ENCODE data around the gene CTNNA3. TPM values are rescaled to one million over a fixed set of nuclear protein-coding genes. Genes with fewer than 3 reads are reported as not detected.

Gene CTNNA3
- total and polyA plus RNA-seq, 10 donors, result 0.03 to 2.4 (median 0.76) TPM; not detected in 1

DNA sequence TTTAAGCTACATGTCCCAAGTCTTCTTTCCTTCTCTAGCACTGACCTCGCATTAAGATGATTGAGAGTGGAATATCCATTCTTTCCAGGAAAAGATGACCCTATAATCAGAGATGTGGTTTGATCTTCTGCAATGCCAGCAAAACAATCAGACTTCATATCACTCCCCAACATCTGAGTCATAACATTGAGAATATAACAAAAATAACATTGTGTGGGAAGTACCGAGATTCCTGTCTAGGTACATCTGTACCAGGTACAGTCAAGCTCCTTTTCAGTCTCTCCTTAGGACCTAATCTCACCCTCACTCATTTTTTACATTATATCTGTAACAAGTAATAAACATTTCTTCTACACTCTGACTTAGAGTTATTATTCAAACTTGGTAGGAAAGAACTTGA lies 568.6 kb downstream of the CTNNA3 start:
- intact Hi-C loops (cut with DNase I; ENCODE audit: low total_unique reads), result no loop called here
- Histone ChIP-seq H3K36me3 (no peaks in the 10 kb centered on the region), H3K4me1 (no peaks in the 10 kb centered on the region), H3K27ac (no peak overlapping the region), H3K27me3 (replicated peaks in 1 of 7) (no peaks in the 10 kb centered on the region), H3K9me3 (no peaks in the 10 kb centered on the region), H3K4me3 (no peak overlapping the region)
- TF ChIP-seq, protein P1, sequence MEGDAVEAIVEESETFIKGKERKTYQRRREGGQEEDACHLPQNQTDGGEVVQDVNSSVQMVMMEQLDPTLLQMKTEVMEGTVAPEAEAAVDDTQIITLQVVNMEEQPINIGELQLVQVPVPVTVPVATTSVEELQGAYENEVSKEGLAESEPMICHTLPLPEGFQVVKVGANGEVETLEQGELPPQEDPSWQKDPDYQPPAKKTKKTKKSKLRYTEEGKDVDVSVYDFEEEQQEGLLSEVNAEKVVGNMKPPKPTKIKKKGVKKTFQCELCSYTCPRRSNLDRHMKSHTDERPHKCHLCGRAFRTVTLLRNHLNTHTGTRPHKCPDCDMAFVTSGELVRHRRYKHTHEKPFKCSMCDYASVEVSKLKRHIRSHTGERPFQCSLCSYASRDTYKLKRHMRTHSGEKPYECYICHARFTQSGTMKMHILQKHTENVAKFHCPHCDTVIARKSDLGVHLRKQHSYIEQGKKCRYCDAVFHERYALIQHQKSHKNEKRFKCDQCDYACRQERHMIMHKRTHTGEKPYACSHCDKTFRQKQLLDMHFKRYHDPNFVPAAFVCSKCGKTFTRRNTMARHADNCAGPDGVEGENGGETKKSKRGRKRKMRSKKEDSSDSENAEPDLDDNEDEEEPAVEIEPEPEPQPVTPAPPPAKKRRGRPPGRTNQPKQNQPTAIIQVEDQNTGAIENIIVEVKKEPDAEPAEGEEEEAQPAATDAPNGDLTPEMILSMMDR (IDR thresholded peaks at IDR 0.05 in 8 of 11, conservative IDR thresholded peaks at IDR 0.05 in 3 of 11), result no peak
- TF ChIP-seq POLR2AphosphoS5 (IDR thresholded peaks at IDR 0.05) (no peak), POLR2A (IDR thresholded peaks at IDR 0.05) (no peak)
- 74 to 92% (median 83%) methylated on average over 2 of the region's 2 CpGs for WGBS, 5 donors
- DNase-seq, result no peak

DNA sequence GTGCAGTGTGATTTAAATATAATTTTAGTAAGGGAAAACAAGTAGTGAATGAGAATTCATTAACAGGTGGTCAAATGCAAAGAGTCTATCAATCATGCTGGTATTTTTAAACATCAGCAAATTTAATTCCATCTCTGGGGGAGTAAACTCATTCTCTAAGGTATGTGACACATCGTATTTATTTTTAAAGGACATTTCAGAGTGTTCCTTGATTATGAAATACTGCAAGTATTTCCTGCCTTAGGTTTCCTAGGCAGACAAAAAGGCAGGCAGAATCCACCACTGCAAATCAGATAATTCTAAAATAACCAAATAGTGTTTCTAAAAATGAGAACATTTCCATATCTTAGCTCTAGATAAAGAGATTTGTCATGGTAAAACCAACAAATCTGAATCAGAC lies 576.3 kb downstream of the CTNNA3 start:
- no peak for DNase-seq
- Histone ChIP-seq H3K36me3 (no peaks in the 10 kb centered on the region), H3K9me3 (no peaks in the 10 kb centered on the region), H3K27ac (no peak overlapping the region), H3K27me3 (replicated peaks in 1 of 7) (no peaks in the 10 kb centered on the region), H3K4me3 (no peak overlapping the region), H3K4me1 (no peaks in the 10 kb centered on the region)
- 47 to 63% (median 52%) methylated on average over 1 of the region's 1 CpG for WGBS, 5 donors
- TF ChIP-seq, protein P1 (IDR thresholded peaks at IDR 0.05 in 8 of 11, conservative IDR thresholded peaks at IDR 0.05 in 3 of 11), result no peak
- TF ChIP-seq POLR2A (IDR thresholded peaks at IDR 0.05), result no peak
- no peak for TF ChIP-seq POLR2AphosphoS5 (IDR thresholded peaks at IDR 0.05)
- intact Hi-C loops (cut with DNase I; ENCODE audit: low total_unique reads), result no loop called here

DNA sequence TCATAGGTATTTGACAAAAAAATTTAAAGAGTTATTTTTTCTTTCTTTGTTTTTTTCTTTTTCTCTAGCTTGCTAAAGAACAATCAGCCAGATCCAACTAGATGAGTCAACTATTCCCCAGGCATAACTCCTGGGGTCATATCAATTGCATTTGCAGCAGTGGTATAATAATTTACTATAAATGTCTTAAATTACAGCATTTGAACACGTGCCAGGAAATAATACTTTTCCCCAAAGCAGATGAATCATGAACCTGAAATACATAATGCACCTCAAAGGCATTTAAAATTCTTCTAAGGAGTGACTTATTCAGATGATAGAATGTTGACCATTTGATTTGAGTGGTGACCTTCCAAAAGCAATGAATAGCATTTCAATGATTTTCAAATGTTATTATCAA lies 580.0 kb downstream of the CTNNA3 start:
- WGBS, 5 donors, result 45 to 60% (median 53%) methylated on average over 1 of the region's 1 CpG
- H3K27ac ChIP-seq, result no peak overlapping the region
- TF ChIP-seq POLR2A (IDR thresholded peaks at IDR 0.05), result no peak
- no peak for TF ChIP-seq POLR2AphosphoS5 (IDR thresholded peaks at IDR 0.05)
- TF ChIP-seq, protein P1 (IDR thresholded peaks at IDR 0.05 in 8 of 11, conservative IDR thresholded peaks at IDR 0.05 in 3 of 11), result no peak
- no peaks in the 10 kb centered on the region for H3K36me3 ChIP-seq
- no peaks in the 10 kb centered on the region for H3K4me1 ChIP-seq
- DNase-seq, result no peak
- no peak overlapping the region for H3K4me3 ChIP-seq
- no peaks in the 10 kb centered on the region for H3K9me3 ChIP-seq
- no peaks in the 10 kb centered on the region for H3K27me3 ChIP-seq (replicated peaks in 1 of 7)
- intact Hi-C loops (cut with DNase I; ENCODE audit: low total_unique reads), result no loop called here

DNA sequence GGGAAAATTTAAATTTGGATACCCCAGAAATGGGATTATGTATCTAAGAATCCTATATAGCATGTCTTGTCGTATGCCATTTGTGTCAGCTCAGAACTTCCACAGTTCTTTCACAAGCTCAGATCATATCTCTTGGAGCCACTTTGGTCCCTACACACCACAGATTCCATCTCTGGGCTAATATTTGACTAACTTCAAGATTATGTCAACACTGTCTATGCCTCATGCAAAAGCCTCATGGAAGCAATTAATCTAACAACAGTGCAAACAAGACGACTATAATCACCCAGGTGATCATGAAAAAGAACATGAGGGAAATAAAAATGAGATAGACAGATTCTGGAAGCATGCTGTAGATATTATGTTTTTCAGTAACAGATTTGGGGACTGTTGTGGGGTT lies 581.0 kb downstream of the CTNNA3 start:
- no peak for DNase-seq
- no peaks in the 10 kb centered on the region for H3K4me1 ChIP-seq
- no peak overlapping the region for H3K4me3 ChIP-seq
- no peaks in the 10 kb centered on the region for H3K36me3 ChIP-seq
- intact Hi-C loops (cut with DNase I; ENCODE audit: low total_unique reads), result no loop called here
- 84 to 92% (median 87%) methylated on average over 2 of the region's 2 CpGs for WGBS, 5 donors
- H3K27me3 ChIP-seq (replicated peaks in 1 of 7), result no peaks in the 10 kb centered on the region
- no peaks in the 10 kb centered on the region for H3K9me3 ChIP-seq
- TF ChIP-seq POLR2A (IDR thresholded peaks at IDR 0.05) (no peak), POLR2AphosphoS5 (IDR thresholded peaks at IDR 0.05) (no peak)
- TF ChIP-seq, protein P1 (IDR thresholded peaks at IDR 0.05 in 8 of 11, conservative IDR thresholded peaks at IDR 0.05 in 3 of 11), result no peak
- H3K27ac ChIP-seq, result no peak overlapping the region

All from spleen (tissue), 11 donors.